HuH-7.5 (cell line): ENCODE results near the gene NIP7.
A peak's percentile ranks its signal among the peaks of the same experiment; 100 is the strongest.
"Not testable (repeated sequence)": the region's sequence is repeated elsewhere in the genome, so short reads cannot be mapped to it uniquely, and the experiment has no call there.

Experiments used
- DNase-seq: peaks from one replicate; pipeline ENCODE4 v3.0.0; 2011; ENCODE audit warnings: low spot score

The NIP7 gene

GRCh38 chr16:69339289-69340094 is at the start of gene NIP7, which contains the start of gene COG8:
NIP7 (plus strand) TSS chr16:69339772; CDS start chr16:69339830, 58 bp downstream.
COG8 (minus strand) TSS chr16:69339564; CDS start chr16:69339552, 12 bp downstream.
- peak; percentile 95 for DNase-seq

GRCh38 chr16:69291657-69292056 is 47.9 kb upstream of the NIP7 start:
- not testable (repeated sequence) for DNase-seq

GRCh38 chr16:69293401-69293800 is 46.2 kb upstream of the NIP7 start:
- no peak for DNase-seq

- DNase-seq = no peak
Observed at GRCh38 chr16:69294051-69294450, 45.5 kb upstream of the NIP7 start.

- DNase-seq = not testable (repeated sequence)
Observed at GRCh38 chr16:69296771-69297170, 42.8 kb upstream of the NIP7 start.

- no peak for DNase-seq
Observed at GRCh38 chr16:69298261-69298660, 41.3 kb upstream of the NIP7 start.

GRCh38 chr16:69301187-69301586 is 38.4 kb upstream of the NIP7 start:
- no peak for DNase-seq

GRCh38 chr16:69301861-69302260 is 37.7 kb upstream of the NIP7 start:
- DNase-seq = no peak

GRCh38 chr16:69302301-69302700 is 37.3 kb upstream of the NIP7 start:
- no peak for DNase-seq

GRCh38 chr16:69306031-69306430 is 33.5 kb upstream of the NIP7 start:
- DNase-seq = no peak

- DNase-seq = no peak
Observed at GRCh38 chr16:69307091-69307490, 32.5 kb upstream of the NIP7 start.

GRCh38 chr16:69307856-69308255 is 31.7 kb upstream of the NIP7 start:
- DNase-seq = no peak

GRCh38 chr16:69309316-69309715 is 30.3 kb upstream of the NIP7 start:
- no peak for DNase-seq

- DNase-seq = peak; percentile 88
Observed at GRCh38 chr16:69310653-69311532, 28.7 kb upstream of the NIP7 start, which contains the start of gene VPS4A. VPS4A (plus strand) TSS chr16:69311350; CDS start chr16:69311512, 162 bp downstream.

GRCh38 chr16:69311533-69312387 is 27.8 kb upstream of the NIP7 start:
- DNase-seq = peak; percentile 81

GRCh38 chr16:69313469-69313868 is 26.1 kb upstream of the NIP7 start:
- no peak for DNase-seq

GRCh38 chr16:69314534-69314933 is 25.0 kb upstream of the NIP7 start:
- DNase-seq = no peak

- DNase-seq = no peak
Observed at GRCh38 chr16:69315486-69316311, 23.9 kb upstream of the NIP7 start.

GRCh38 chr16:69316595-69317034 is 23.0 kb upstream of the NIP7 start:
- DNase-seq = no peak

GRCh38 chr16:69318177-69318910 is 21.2 kb upstream of the NIP7 start:
- DNase-seq = no peak
